Fibroblast of skin of left biceps (primary cell): ENCODE results near the gene ATXN10.

Experiments
- DNase-seq, 2 experiments: peaks; one replicate each; pipeline ENCODE4 v3.0.0-alpha.2; 2013; ENCODE audit warnings: low read depth in 2 of 2

The ATXN10 gene

GRCh38 chr22:45757936-45758335 is 86.3 kb downstream of the ATXN10 start:
- no peak for DNase-seq

GRCh38 chr22:45758603-45759002 is 87.0 kb downstream of the ATXN10 start:
- DNase-seq: no peak

- no peak for DNase-seq
These were observed 89.0 kb downstream of the ATXN10 start for GRCh38 chr22:45760682-45761081.

GRCh38 chr22:45762545-45763235 is 91.1 kb downstream of the ATXN10 start:
- DNase-seq: no peak

- DNase-seq: no peak
These were observed 91.6 kb downstream of the ATXN10 start for GRCh38 chr22:45763236-45763624.

- DNase-seq: no peak
These were observed 96.9 kb downstream of the ATXN10 start for GRCh38 chr22:45768490-45768889.

GRCh38 chr22:45769569-45770210 is 98.1 kb downstream of the ATXN10 start:
- DNase-seq: peak; percentile 22 to 31

- DNase-seq: no peak
These were observed 98.9 kb downstream of the ATXN10 start for GRCh38 chr22:45770506-45770905.

- no peak for DNase-seq
These were observed 99.4 kb downstream of the ATXN10 start for GRCh38 chr22:45771057-45771456.

GRCh38 chr22:45771711-45772110 is 100.1 kb downstream of the ATXN10 start:
- DNase-seq: no peak

GRCh38 chr22:45772743-45773142 is 101.1 kb downstream of the ATXN10 start:
- DNase-seq: no peak

GRCh38 chr22:45774001-45774670 is 102.5 kb downstream of the ATXN10 start:
- no peak for DNase-seq

- no peak for DNase-seq
These were observed 103.4 kb downstream of the ATXN10 start for GRCh38 chr22:45775062-45775461.

- DNase-seq: no peak
These were observed 104.1 kb downstream of the ATXN10 start for GRCh38 chr22:45775569-45776312.

- no peak for DNase-seq
These were observed 104.6 kb downstream of the ATXN10 start for GRCh38 chr22:45776313-45776585.

GRCh38 chr22:45777046-45777851 is 105.6 kb downstream of the ATXN10 start:
- peak in 1 of 2 experiments; percentile 4 for DNase-seq

GRCh38 chr22:45777852-45778375 is 106.3 kb downstream of the ATXN10 start:
- no peak for DNase-seq

- DNase-seq: no peak
These were observed 109.8 kb downstream of the ATXN10 start for GRCh38 chr22:45781459-45781858.

GRCh38 chr22:45781966-45782365 is 110.3 kb downstream of the ATXN10 start:
- no peak for DNase-seq

- no peak for DNase-seq
These were observed 111.4 kb downstream of the ATXN10 start for GRCh38 chr22:45783021-45783420.

- no peak for DNase-seq
These were observed 112.1 kb downstream of the ATXN10 start for GRCh38 chr22:45783690-45784089.
